Mesenchymal stem cell (in vitro differentiated cells and primary cell): ENCODE results near the gene HSPBP1.

Experiments used
- DNase-seq: peaks from one replicate; pipeline ENCODE4 v3.0.0-alpha.2; 2013
- H2AFZ ChIP-seq: one replicate; pipeline ENCODE4 v1.6.1; 2013; ENCODE audit warnings: low read depth, mild to moderate bottlenecking, control low read depth, inconsistent platforms, low read length, moderate library complexity
- H2AK5ac ChIP-seq: 2 replicates; pipeline ENCODE4 v1.6.1; 2013; ENCODE audit warnings: low read length, moderate library complexity, mild to moderate bottlenecking, inconsistent platforms; ENCODE audit not compliant: severe bottlenecking
- H2BK120ac ChIP-seq: one replicate; pipeline ENCODE4 v1.6.1; 2013; ENCODE audit warnings: low read depth, mild to moderate bottlenecking, inconsistent platforms, low read length, moderate library complexity
- H2BK12ac ChIP-seq, 2 experiments: one replicate each; pipeline ENCODE4 v1.6.1; 2013; ENCODE audit warnings: inconsistent platforms in 2 of 2, low read length in 2 of 2, mild to moderate bottlenecking in 2 of 2, moderate library complexity in 2 of 2, control low read depth in 1 of 2
- H2BK15ac ChIP-seq: one replicate; pipeline ENCODE4 v1.6.1; 2013; ENCODE audit warnings: mild to moderate bottlenecking, low read depth, inconsistent platforms; ENCODE audit not compliant: poor library complexity, severe bottlenecking
- H2BK5ac ChIP-seq: 2 replicates; pipeline ENCODE4 v1.6.1; 2013; ENCODE audit warnings: low read depth, mild to moderate bottlenecking, low read length, control low read depth, inconsistent platforms; ENCODE audit not compliant: poor library complexity, severe bottlenecking
- H3K14ac ChIP-seq, 2 experiments: one replicate each; pipeline ENCODE4 v1.6.1; 2013; ENCODE audit warnings: inconsistent platforms in 2 of 2, low read length in 2 of 2, control low read depth in 1 of 2, mild to moderate bottlenecking in 1 of 2, moderate library complexity in 1 of 2
- H3K18ac ChIP-seq, 2 experiments: one replicate each; pipeline ENCODE4 v1.6.1; 2013; ENCODE audit warnings: inconsistent platforms in 2 of 2, low read length in 2 of 2, control low read depth in 1 of 2, low read depth in 1 of 2, mild to moderate bottlenecking in 1 of 2
- H3K23ac ChIP-seq, 2 experiments: one replicate each; pipeline ENCODE4 v1.6.1; 2013; ENCODE audit warnings: inconsistent platforms in 2 of 2, low read length in 2 of 2, mild to moderate bottlenecking in 2 of 2, moderate library complexity in 2 of 2, control low read depth in 1 of 2
- H3K27ac ChIP-seq: 2 replicates; pipeline ENCODE4 v1.5.1; 2013; ENCODE audit warnings: mild to moderate bottlenecking, moderate library complexity, low read length, control low read depth, inconsistent platforms; ENCODE audit not compliant: poor library complexity, severe bottlenecking
- H3K27me3 ChIP-seq, 2 experiments: 2 replicates each; pipeline versions ENCODE4 v1.6.1 to v1.7.0; 2013; ENCODE audit warnings: low read length in 2 of 2, mild to moderate bottlenecking in 2 of 2, moderate library complexity in 2 of 2, control low read depth in 1 of 2, inconsistent platforms in 1 of 2; ENCODE audit not compliant: control insufficient read depth in 1 of 2, insufficient read depth in 1 of 2
- H3K36me3 ChIP-seq, 2 experiments: 2 replicates each; pipeline versions ENCODE4 v1.6.1 to v1.7.0; 2013; ENCODE audit warnings: low read length in 2 of 2, control low read depth in 1 of 2, inconsistent platforms in 1 of 2, low read depth in 1 of 2, mild to moderate bottlenecking in 1 of 2; ENCODE audit not compliant: insufficient read depth in 2 of 2, control insufficient read depth in 1 of 2
- H3K4ac ChIP-seq, 2 experiments: one replicate each; pipeline ENCODE4 v1.6.1; 2013; ENCODE audit warnings: inconsistent platforms in 2 of 2, low read length in 2 of 2, mild to moderate bottlenecking in 2 of 2, moderate library complexity in 2 of 2, control low read depth in 1 of 2, low read depth in 1 of 2
- H3K4me1 ChIP-seq: 2 replicates; pipeline ENCODE4 v1.6.1; 2013; ENCODE audit warnings: low read depth, low read length, control low read depth; ENCODE audit not compliant: control insufficient read depth, insufficient read depth
- H3K4me2 ChIP-seq: 2 replicates; pipeline ENCODE4 v1.6.1; 2013; ENCODE audit warnings: low read length, mild to moderate bottlenecking, inconsistent platforms; ENCODE audit not compliant: poor library complexity, severe bottlenecking
- H3K4me3 ChIP-seq, 2 experiments: 2 replicates each; pipeline versions ENCODE4 v1.5.1 to v1.7.0; 2013; ENCODE audit warnings: low read length in 2 of 2, mild to moderate bottlenecking in 2 of 2, control low read depth in 1 of 2, low read depth in 1 of 2; ENCODE audit not compliant: insufficient read depth in 1 of 2
- H3K79me1 ChIP-seq: replicated peaks from 2 replicates; pipeline ENCODE4 v1.6.1; 2013; ENCODE audit warnings: mild to moderate bottlenecking, control low read depth, low read length, inconsistent platforms; ENCODE audit not compliant: poor library complexity, severe bottlenecking
- H3K9ac ChIP-seq: 2 replicates; pipeline ENCODE4 v1.7.0; 2013; ENCODE audit warnings: mild to moderate bottlenecking, low read length, moderate library complexity
- H3K9me3 ChIP-seq: 2 replicates; pipeline ENCODE4 v1.7.0; 2013; ENCODE audit warnings: mild to moderate bottlenecking, low read length; ENCODE audit not compliant: control insufficient read depth
- H4K8ac ChIP-seq: one replicate; pipeline ENCODE4 v1.6.1; 2013; ENCODE audit warnings: inconsistent platforms, mild to moderate bottlenecking, low read length, moderate library complexity
- H4K91ac ChIP-seq: one replicate; pipeline ENCODE4 v1.6.1; 2013; ENCODE audit warnings: mild to moderate bottlenecking, low read length, inconsistent platforms
- WGBS: methylation state at CpG from one replicate; pipeline ENCODE4 v1.1.7; 2013; ENCODE audit warnings: mixed read lengths; 5-methylcytosine and 5-hydroxymethylcytosine counted together

HSPBP1 gene

GRCh38 chr19:55308281-55308680, 28.4 kb upstream of the HSPBP1 start:
- no peak overlapping the region for H3K27ac ChIP-seq
- no peak overlapping the region for H3K4me2 ChIP-seq
- H3K14ac ChIP-seq, result no peak overlapping the region
- H2BK15ac ChIP-seq, result no peak overlapping the region
- H3K4me3 ChIP-seq, result no peak overlapping the region
- H3K23ac ChIP-seq, result no peak overlapping the region
- DNase-seq, result no peak
- H3K27me3 ChIP-seq, result no peaks in the 10 kb centered on the region
- no peak overlapping the region for H4K8ac ChIP-seq
- no peak overlapping the region for H3K18ac ChIP-seq
- H3K4me1 ChIP-seq, result peaks cover 4% of the 10 kb centered on the region
- no peak overlapping the region for H2BK5ac ChIP-seq
- no peaks in the 10 kb centered on the region for H3K79me1 ChIP-seq
- H4K91ac ChIP-seq, result no peak overlapping the region
- no peak overlapping the region for H3K9ac ChIP-seq
- H2AFZ ChIP-seq, result no peak overlapping the region
- no peak overlapping the region for H2BK120ac ChIP-seq
- H2AK5ac ChIP-seq, result no peak overlapping the region
- H2BK12ac ChIP-seq, result no peak overlapping the region
- H3K4ac ChIP-seq, result no peak overlapping the region
- WGBS, result 93% methylated on average over 4 of the region's 11 CpGs
- peaks cover 40 to 76% of the 10 kb centered on the region in 2 experiments for H3K36me3 ChIP-seq
- H3K9me3 ChIP-seq, result no peaks in the 10 kb centered on the region

- 84% methylated on average over 2 of the region's 3 CpGs for WGBS
- Histone ChIP-seq H3K4me3 (no peak overlapping the region), H2BK15ac (no peak overlapping the region), H3K36me3 (peaks cover 46 to 73% of the 10 kb centered on the region in 2 experiments), H3K4me2 (no peak overlapping the region), H2BK120ac (no peak overlapping the region), H3K4me1 (peaks cover 6% of the 10 kb centered on the region), H2BK12ac (no peak overlapping the region), H2AK5ac (no peak overlapping the region), H3K23ac (no peak overlapping the region), H4K91ac (no peak overlapping the region), H3K18ac (no peak overlapping the region), H3K4ac (no peak overlapping the region), H3K9ac (no peak overlapping the region), H4K8ac (no peak overlapping the region), H3K79me1 (no peaks in the 10 kb centered on the region), H3K27me3 (no peaks in the 10 kb centered on the region), H3K27ac (no peak overlapping the region), H3K14ac (no peak overlapping the region), H3K9me3 (no peaks in the 10 kb centered on the region), H2AFZ (no peak overlapping the region), H2BK5ac (no peak overlapping the region)
- no peak for DNase-seq
Measured at GRCh38 chr19:55306712-55307111, 26.8 kb upstream of the HSPBP1 start.

- no peak overlapping the region for H3K9ac ChIP-seq
- H3K27ac ChIP-seq, result no peak overlapping the region
- H3K18ac ChIP-seq, result no peak overlapping the region
- H2BK15ac ChIP-seq, result no peak overlapping the region
- WGBS, result 93% methylated on average over 17 of the region's 17 CpGs
- no peak overlapping the region for H3K14ac ChIP-seq
- no peak for DNase-seq
- peaks cover 46 to 68% of the 10 kb centered on the region in 2 experiments for H3K36me3 ChIP-seq
- H3K4ac ChIP-seq, result no peak overlapping the region
- no peak overlapping the region for H4K8ac ChIP-seq
- H3K27me3 ChIP-seq, result no peaks in the 10 kb centered on the region
- H3K79me1 ChIP-seq, result no peaks in the 10 kb centered on the region
- H2BK120ac ChIP-seq, result no peak overlapping the region
- H2BK12ac ChIP-seq, result no peak overlapping the region
- no peak overlapping the region for H2AK5ac ChIP-seq
- no peak overlapping the region for H3K23ac ChIP-seq
- H4K91ac ChIP-seq, result no peak overlapping the region
- H3K4me3 ChIP-seq, result no peak overlapping the region
- H3K4me1 ChIP-seq, result peaks cover 11% of the 10 kb centered on the region
- H2BK5ac ChIP-seq, result no peak overlapping the region
- H2AFZ ChIP-seq, result no peak overlapping the region
- H3K9me3 ChIP-seq, result no peaks in the 10 kb centered on the region
- no peak overlapping the region for H3K4me2 ChIP-seq
Measured at GRCh38 chr19:55305983-55306562, 26.2 kb upstream of the HSPBP1 start.

GRCh38 chr19:55305491-55305890, 25.6 kb upstream of the HSPBP1 start:
- Histone ChIP-seq H3K4me1 (peaks cover 11% of the 10 kb centered on the region), H2BK5ac (no peak overlapping the region), H2BK12ac (no peak overlapping the region), H3K4me3 (no peak overlapping the region), H2BK15ac (no peak overlapping the region), H3K18ac (no peak overlapping the region), H3K4ac (no peak overlapping the region), H3K9me3 (no peaks in the 10 kb centered on the region), H3K14ac (no peak overlapping the region), H2AFZ (no peak overlapping the region), H3K79me1 (no peaks in the 10 kb centered on the region), H4K91ac (no peak overlapping the region), H2AK5ac (no peak overlapping the region), H3K9ac (no peak overlapping the region), H3K27ac (no peak overlapping the region), H3K4me2 (no peak overlapping the region), H3K27me3 (no peaks in the 10 kb centered on the region), H3K36me3 (peaks cover 46 to 66% of the 10 kb centered on the region in 2 experiments), H2BK120ac (no peak overlapping the region), H4K8ac (no peak overlapping the region), H3K23ac (no peak overlapping the region)
- WGBS, result 83% methylated on average over 9 of the region's 9 CpGs
- peak; percentile 30 for DNase-seq
